H1 (cell line): Measurements from ENCODE around the gene OOSP3. TPM values are rescaled to one million over a fixed set of nuclear protein-coding genes. Genes with fewer than 3 reads are reported as not detected.

Source experiments
- CTCF ChIA-PET: fragments of 300-600 bp; sonication (Branson Sonifier 250); formaldehyde crosslinking; loops from one replicate; lab custom pipeline; 2021; ENCODE audit not compliant: partially characterized antibody; lab: Charles Lee
- POLR2A ChIA-PET: fragments of 300-600 bp; sonication (Branson Sonifier 250); formaldehyde crosslinking; loops from one replicate; lab custom pipeline; 2021; ENCODE audit warnings: inconsistent platforms; ENCODE audit not compliant: partially characterized antibody; lab: Charles Lee
- DNase-seq, 2 experiments: peaks; one replicate each; pipeline versions ENCODE4 v3.0.0 to v3.0.0-alpha.2; 2010 to 2022; ENCODE audit warnings: low spot score in 2 of 2, low read depth in 1 of 2, mixed read lengths in 1 of 2
- FAIRE-seq: peaks from 2 replicates; lab custom pipeline; 2011; peaks lifted over from hg19 to GRCh38; lab: Jason Lieb, UNC
- H2AFZ ChIP-seq: 2 replicates; pipeline ENCODE4 v1.8.1; 2012; ENCODE audit warnings: low read length, inconsistent platforms
- H2AK5ac ChIP-seq: 2 replicates; pipeline ENCODE4 v1.6.1; 2013; ENCODE audit warnings: low read depth, low read length
- H2BK120ac ChIP-seq: replicated peaks from 2 replicates; pipeline ENCODE3; 2013; ENCODE audit warnings: low read depth, low read length, inconsistent platforms
- H2BK12ac ChIP-seq: 2 replicates; pipeline ENCODE4 v1.6.1; 2013; ENCODE audit warnings: low read depth, low read length
- H2BK15ac ChIP-seq: 2 replicates; pipeline ENCODE4 v1.6.1; 2013; ENCODE audit warnings: low read length
- H2BK20ac ChIP-seq: 2 replicates; pipeline ENCODE4 v1.6.1; 2013; ENCODE audit warnings: low read length
- H2BK5ac ChIP-seq: 2 replicates; pipeline ENCODE4 v1.6.1; 2013; ENCODE audit warnings: low read depth, low read length
- H3K14ac ChIP-seq: 2 replicates; pipeline ENCODE4 v1.6.1; 2013; ENCODE audit warnings: inconsistent platforms; ENCODE audit not compliant: insufficient read length
- H3K18ac ChIP-seq: 2 replicates; pipeline ENCODE4 v1.6.1; 2013; ENCODE audit warnings: low read length; ENCODE audit errors: extremely low read depth
- H3K23ac ChIP-seq: 2 replicates; pipeline ENCODE4 v1.6.1; 2013; ENCODE audit warnings: inconsistent platforms; ENCODE audit not compliant: insufficient read length
- H3K23me2 ChIP-seq: 2 replicates; pipeline ENCODE4 v1.6.1; 2013; ENCODE audit warnings: low read depth, low read length
- H3K27ac ChIP-seq: 2 replicates; pipeline ENCODE4 v1.6.1; 2011; ENCODE audit warnings: low read depth, low read length, inconsistent platforms
- H3K27me3 ChIP-seq, 4 experiments: replicated peaks in 1 of 4; 1 replicate in 1 of 4; 2 replicates in 3 of 4; pipeline versions ENCODE4 v1.6.1 to v1.8.1; 2011 to 2013; ENCODE audit warnings: low read length in 3 of 4, mild to moderate bottlenecking in 3 of 4, inconsistent platforms in 2 of 4, mixed read lengths in 2 of 4, moderate library complexity in 1 of 4; ENCODE audit not compliant: control insufficient read depth in 3 of 4, insufficient read depth in 3 of 4; ENCODE audit errors: extremely low read depth in 1 of 4
- H3K36me3 ChIP-seq, 4 experiments: 2 replicates each; pipeline versions ENCODE4 v1.6.1 to v1.8.1; 2011 to 2013; ENCODE audit warnings: mild to moderate bottlenecking in 4 of 4, low read length in 3 of 4, moderate library complexity in 2 of 4, control low read depth in 1 of 4, inconsistent platforms in 1 of 4; ENCODE audit not compliant: insufficient read depth in 4 of 4, control insufficient read depth in 2 of 4
- H3K4ac ChIP-seq: replicated peaks from 2 replicates; pipeline ENCODE3; 2013; ENCODE audit warnings: low read length, low read depth, mixed read lengths, inconsistent platforms; ENCODE audit not compliant: insufficient read length
- H3K4me1 ChIP-seq, 4 experiments: replicated peaks in 1 of 4; 1 replicate in 1 of 4; 2 replicates in 3 of 4; pipeline versions ENCODE4 v1.6.1 to v1.8.1; 2011 to 2013; ENCODE audit warnings: low read length in 3 of 4, inconsistent platforms in 2 of 4, mixed read lengths in 1 of 4; ENCODE audit not compliant: insufficient read depth in 4 of 4, control insufficient read depth in 3 of 4
- H3K4me2 ChIP-seq, 2 experiments: 2 replicates each; pipeline versions ENCODE4 v1.6.1 to v1.8.1; 2011 to 2013; ENCODE audit warnings: low read depth in 2 of 2, low read length in 2 of 2, control low read depth in 1 of 2, inconsistent platforms in 1 of 2, mild to moderate bottlenecking in 1 of 2; ENCODE audit not compliant: insufficient read depth in 1 of 2
- H3K4me3 ChIP-seq, 4 experiments: fragments of 200-600, 300-600 bp in 1 of 4; sonication (generic), shearing (Covaris generic), sonication (Bioruptor Twin) in 1 of 4; 2 replicates each; pipeline versions ENCODE4 v1.5.1 to v1.8.1; 2011 to 2016; ENCODE audit warnings: low read length in 4 of 4, low read depth in 3 of 4, control low read depth in 2 of 4, inconsistent platforms in 2 of 4, mild to moderate bottlenecking in 2 of 4, mixed read lengths in 1 of 4, moderate library complexity in 1 of 4; ENCODE audit not compliant: insufficient read depth in 2 of 4; ENCODE audit errors: extremely low read depth in 1 of 4
- H3K56ac ChIP-seq: replicated peaks from 2 replicates; pipeline ENCODE3; 2013; ENCODE audit warnings: low read depth, mild to moderate bottlenecking, mixed read lengths, low read length, inconsistent platforms; ENCODE audit not compliant: insufficient read length
- H3K79me1 ChIP-seq: 2 replicates; pipeline ENCODE4 v1.6.1; 2013; ENCODE audit warnings: low read depth, low read length, control low read depth
- H3K79me2 ChIP-seq, 2 experiments: 2 replicates each; pipeline versions ENCODE4 v1.6.1 to v1.8.1; 2012 to 2013; ENCODE audit warnings: low read length in 2 of 2, mild to moderate bottlenecking in 2 of 2, inconsistent platforms in 1 of 2; ENCODE audit not compliant: insufficient read depth in 2 of 2, control insufficient read depth in 1 of 2
- H3K9ac ChIP-seq, 4 experiments: replicated peaks in 1 of 4; 1 replicate in 1 of 4; 2 replicates in 3 of 4; pipeline versions ENCODE4 v1.6.1 to v1.8.1; 2011 to 2013; ENCODE audit warnings: low read depth in 3 of 4, low read length in 3 of 4, control low read depth in 2 of 4, mild to moderate bottlenecking in 2 of 4, moderate library complexity in 2 of 4, inconsistent platforms in 1 of 4; ENCODE audit errors: extremely low read depth in 1 of 4
- H3K9me3 ChIP-seq, 2 experiments: 2 replicates each; pipeline versions ENCODE4 v1.6.1 to v1.8.1; 2012 to 2013; ENCODE audit warnings: mild to moderate bottlenecking in 2 of 2, moderate library complexity in 2 of 2, control low read depth in 1 of 2, inconsistent platforms in 1 of 2, low read depth in 1 of 2, low read length in 1 of 2, mixed read lengths in 1 of 2; ENCODE audit not compliant: insufficient read depth in 2 of 2
- H4K20me1 ChIP-seq, 2 experiments: replicated peaks in 1 of 2; 2 replicates each; pipeline versions ENCODE3 to v1.8.1; 2011 to 2013; ENCODE audit warnings: inconsistent platforms in 2 of 2, low read length in 2 of 2, mild to moderate bottlenecking in 1 of 2; ENCODE audit not compliant: insufficient read depth in 2 of 2, control insufficient read depth in 1 of 2
- H4K5ac ChIP-seq: 2 replicates; pipeline ENCODE4 v1.6.1; 2013; ENCODE audit warnings: low read length, low read depth, mixed read lengths, inconsistent platforms; ENCODE audit not compliant: insufficient read length
- H4K8ac ChIP-seq: 2 replicates; pipeline ENCODE4 v1.8.0; 2013; ENCODE audit warnings: mild to moderate bottlenecking, moderate library complexity, low read length, inconsistent platforms; ENCODE audit not compliant: insufficient read depth; ENCODE audit errors: extremely low read depth
- H4K91ac ChIP-seq: replicated peaks from 2 replicates; pipeline ENCODE3; 2013; ENCODE audit warnings: low read length, mixed read lengths, inconsistent platforms; ENCODE audit not compliant: insufficient read length
- ASH2L ChIP-seq: fragments of 200-600, 300-600 bp; sonication (generic); IDR thresholded peaks from one replicate; pipeline ENCODE4 v1.7.1; 2017; ENCODE audit warnings: low read length
- CTCF ChIP-seq, 3 experiments: IDR thresholded peaks; 1 replicate in 2 of 3; 2 replicates in 1 of 3; pipeline versions ENCODE4 v1.5.1 to v1.6.1; 2011; ENCODE audit warnings: low read length in 3 of 3, mild to moderate bottlenecking in 3 of 3, inconsistent platforms in 2 of 3, low read depth in 1 of 3, moderate library complexity in 1 of 3; ENCODE audit not compliant: insufficient read depth in 1 of 3; ENCODE audit errors: control extremely low read depth in 1 of 3
- EP300 ChIP-seq, 2 experiments: IDR thresholded peaks; 1 replicate in 1 of 2; 2 replicates in 1 of 2; pipeline ENCODE4 v1.6.1; 2011 to 2012; ENCODE audit warnings: low read depth in 2 of 2, low read length in 2 of 2, mild to moderate bottlenecking in 2 of 2, borderline replicate concordance in 1 of 2, inconsistent platforms in 1 of 2, moderate library complexity in 1 of 2
- HDAC2 ChIP-seq, 2 experiments: fragments of 300-600 bp in 1 of 2; sonication (generic) in 1 of 2; IDR thresholded peaks; 2 replicates each; pipeline ENCODE4 v1.6.1; 2011 to 2012; ENCODE audit warnings: low read depth in 2 of 2, low read length in 2 of 2, mild to moderate bottlenecking in 2 of 2, moderate library complexity in 2 of 2, borderline replicate concordance in 1 of 2, inconsistent platforms in 1 of 2
- NANOG ChIP-seq: IDR thresholded peaks from 2 replicates; pipeline ENCODE4 v1.6.1; 2011; ENCODE audit warnings: low read length, low read depth, mild to moderate bottlenecking, inconsistent platforms; ENCODE audit not compliant: insufficient read depth, poor library complexity, severe bottlenecking
- RFX5 ChIP-seq: IDR thresholded peaks from 2 replicates; pipeline ENCODE4 v1.6.1; 2011; ENCODE audit warnings: low read depth, low read length, improper control_type of control experiment, borderline replicate concordance
- RNF2 ChIP-seq: fragments of 200-900, 300-1000 bp; sonication (generic); IDR thresholded peaks from 2 replicates; pipeline ENCODE4 v1.7.1; 2016; ENCODE audit warnings: borderline replicate concordance, low read depth, mild to moderate bottlenecking, antibody characterized with exemption, low read length; ENCODE audit not compliant: poor library complexity, severe bottlenecking; ENCODE audit errors: missing control alignments
- SP1 ChIP-seq: IDR thresholded peaks from 2 replicates; pipeline ENCODE4 v1.6.1; 2011; ENCODE audit warnings: low read depth, low read length
- YY1 ChIP-seq: IDR thresholded peaks from 2 replicates; pipeline ENCODE4 v1.6.1; 2011; ENCODE audit warnings: low read depth, mild to moderate bottlenecking, low read length
- ZNF274 ChIP-seq: IDR thresholded peaks from 2 replicates; pipeline ENCODE4 v1.7.0; 2012; ENCODE audit warnings: low read length, borderline replicate concordance; ENCODE audit errors: extremely low read depth
- WGBS, 2 experiments: shearing (Covaris generic) in 1 of 2; methylation state at CpG; one replicate each; pipeline versions ENCODE4 v1.1.6 to v1.1.7; 2013 to 2015; ENCODE audit warnings: low lambda C conversion rate in 2 of 2, mixed read lengths in 2 of 2, inconsistent platforms in 1 of 2, low coverage in 1 of 2, missing lambda C conversion rate in 1 of 2; ENCODE audit not compliant: insufficient replicate concordance in 2 of 2, insufficient coverage in 1 of 2, insufficient read length in 1 of 2; ENCODE audit errors: extremely low coverage in 1 of 2, missing lambda C conversion rate in 1 of 2; 5-methylcytosine and 5-hydroxymethylcytosine counted together
- polyA plus RNA-seq, 7 experiments: library from polyadenylated mRNA; depleted of rRNA in 3 of 7; stranded (reverse) in 5 of 7; unstranded in 2 of 7; fragments of >200 nt in 5 of 7; fragments of 200-250 nt in 2 of 7; gene quantifications; 1 replicate in 5 of 7; 2 replicates in 1 of 7; 4 replicates in 1 of 7; pipeline versions ENCODE4 v1.2.1 to v1.2.3, GENCODE V29; 2011 to 2013; ENCODE audit warnings: missing spikeins in 2 of 7, mixed read lengths in 2 of 7
- total RNA-seq: library from RNA; stranded (reverse); fragmentation: NEBNext Ultra II Directional; extraction: Animal tissue kit (Norgen Biotek cat#: 25700); gene quantifications from 2 replicates; pipeline ENCODE4 v1.2.1, GENCODE V29; 2021

Gene OOSP3
- total and polyA plus RNA-seq, 2 of the 8 experiments (the other 6 are each of a cell fraction or from before 2014, with no cell fraction given), result not detected

- H3K9me3 ChIP-seq, result no peaks in the 10 kb centered on the region
- no peak overlapping the region for H2AFZ ChIP-seq
- H3K4me1 ChIP-seq, result no peaks in the 10 kb centered on the region
- H3K79me1 ChIP-seq, result no peaks in the 10 kb centered on the region
- H2BK20ac ChIP-seq, result no peak overlapping the region
- H3K18ac ChIP-seq, result no peak overlapping the region
- no peaks in the 10 kb centered on the region for H3K36me3 ChIP-seq
- ChIA-PET POLR2A (no interaction called here), CTCF (no interaction called here)
- H3K79me2 ChIP-seq, result no peaks in the 10 kb centered on the region
- no peak overlapping the region for H2BK120ac ChIP-seq
- no peak overlapping the region for H2AK5ac ChIP-seq
- no peak for FAIRE-seq
- H3K23ac ChIP-seq, result no peak overlapping the region
- H2BK15ac ChIP-seq, result no peak overlapping the region
- H2BK5ac ChIP-seq, result no peak overlapping the region
- no peak overlapping the region for H3K14ac ChIP-seq
- no peak overlapping the region for H3K4me2 ChIP-seq
- no peak overlapping the region for H2BK12ac ChIP-seq
- H4K5ac ChIP-seq, result no peak overlapping the region
- H4K20me1 ChIP-seq, result no peaks in the 10 kb centered on the region
- no peak overlapping the region for H3K4me3 ChIP-seq
- H3K23me2 ChIP-seq, result no peaks in the 10 kb centered on the region
- H3K27ac ChIP-seq, result no peak overlapping the region
- H4K91ac ChIP-seq, result no peak overlapping the region
- H4K8ac ChIP-seq, result no peak overlapping the region
- no peak overlapping the region for H3K4ac ChIP-seq
- H3K27me3 ChIP-seq, result no peaks in the 10 kb centered on the region
- DNase-seq, result no peak
- 89% methylated on average over 7 of the region's 7 CpGs; no CpG with 5 or more reads in 1 of the 2 experiments for whole genome bisulfite sequencing, 2 experiments
- no peak overlapping the region for H3K56ac ChIP-seq
- H3K9ac ChIP-seq, result no peak overlapping the region
- TF ChIP-seq RNF2, result no peak
- TF ChIP-seq ZNF274, result no peak
- no peak for TF ChIP-seq NANOG
- no peak for TF ChIP-seq HDAC2 (IDR thresholded peaks at IDR 0.05; ENCODE audit: borderline replicate concordance in 1 of 2, low read depth in 2 of 2, low read length in 2 of 2)
- TF ChIP-seq EP300 (IDR thresholded peaks at IDR 0.05; ENCODE audit: borderline replicate concordance in 1 of 2, low read depth in 2 of 2, low read length in 2 of 2), result no peak
- no peak for TF ChIP-seq YY1
- no peak for TF ChIP-seq RFX5
- TF ChIP-seq CTCF (IDR thresholded peaks at IDR 0.05; ENCODE audit: control extremely low read depth in 1 of 3, insufficient read depth in 1 of 3, low read depth in 1 of 3, low read length in 3 of 3), result no peak
- no peak for TF ChIP-seq SP1
- TF ChIP-seq ASH2L, result no peak
Observed at GRCh38 chr11:59898650-59899049, 20.1 kb downstream of the OOSP3 start.
